Measurements from ENCODE around the gene LOXL1.
A peak's percentile ranks its signal among the peaks of the same experiment; 100 is the strongest.

Gene LOXL1

DNA sequence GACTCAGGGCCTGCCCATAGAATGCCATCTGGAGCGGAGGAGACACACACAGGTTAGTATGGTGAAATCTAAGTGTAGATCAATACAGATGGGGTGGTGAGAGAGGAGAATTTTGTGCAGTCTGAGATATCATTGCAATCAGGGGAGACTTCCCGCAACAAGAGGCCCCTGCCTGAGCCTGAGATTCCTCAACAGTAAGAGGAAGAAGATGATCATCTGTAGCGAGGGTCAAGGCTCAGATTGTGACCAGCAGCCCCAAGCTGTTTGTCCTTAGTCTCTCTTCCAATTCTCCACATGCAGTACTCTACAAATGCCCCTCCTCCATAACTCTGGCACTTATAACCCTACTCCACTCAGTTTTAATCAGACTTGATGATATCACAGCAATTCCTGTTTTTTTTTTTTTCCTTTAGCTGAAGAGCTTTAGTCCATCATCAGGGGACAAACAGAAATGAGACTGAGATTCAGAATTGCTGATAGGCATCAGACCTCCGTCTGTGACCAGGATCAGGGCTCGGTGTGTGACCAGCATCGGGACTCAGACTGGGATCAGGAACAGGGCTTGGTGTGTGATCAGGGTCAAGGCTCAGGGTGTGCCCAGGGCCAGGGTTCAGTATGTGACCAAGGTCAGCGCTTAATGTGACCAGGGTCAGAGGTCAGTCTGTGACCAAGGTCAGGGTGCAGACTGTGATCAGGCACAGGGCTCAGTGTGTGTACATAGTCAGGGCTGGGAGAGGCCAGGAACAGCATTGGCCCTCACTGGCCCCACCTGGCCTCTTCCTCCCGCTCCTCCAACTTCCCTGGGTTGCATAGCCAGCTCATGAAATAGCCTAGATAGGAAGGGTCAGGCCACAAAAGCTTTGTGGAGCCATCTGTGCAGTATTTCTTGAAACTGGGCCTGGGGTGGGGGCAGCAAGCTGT is 14.1 kb downstream of the LOXL1 start:
- no peak for DNase-seq (ENCODE audit: low read depth)

DNA sequence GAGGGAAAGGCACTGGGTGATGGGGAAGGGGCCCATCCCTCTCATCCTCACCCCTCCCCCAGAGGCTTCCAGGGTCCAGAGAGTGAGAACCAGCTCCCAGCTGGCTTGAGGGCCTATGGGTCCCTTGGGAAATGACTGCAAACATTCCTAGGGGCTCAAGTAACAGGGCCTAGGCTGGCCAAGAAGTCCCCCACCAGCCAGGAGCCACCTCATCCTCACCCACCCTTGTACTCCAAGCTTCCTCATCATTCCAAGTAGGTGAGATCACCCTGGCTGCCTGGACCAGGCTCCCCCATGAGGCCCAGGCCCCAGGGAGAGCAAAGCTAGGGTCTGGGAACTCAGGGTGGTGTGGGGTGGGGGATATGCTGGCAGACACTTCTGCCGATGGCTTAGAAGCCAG is 14.8 kb downstream of the LOXL1 start:
- DNase-seq (ENCODE audit: low read depth) = no peak

DNA sequence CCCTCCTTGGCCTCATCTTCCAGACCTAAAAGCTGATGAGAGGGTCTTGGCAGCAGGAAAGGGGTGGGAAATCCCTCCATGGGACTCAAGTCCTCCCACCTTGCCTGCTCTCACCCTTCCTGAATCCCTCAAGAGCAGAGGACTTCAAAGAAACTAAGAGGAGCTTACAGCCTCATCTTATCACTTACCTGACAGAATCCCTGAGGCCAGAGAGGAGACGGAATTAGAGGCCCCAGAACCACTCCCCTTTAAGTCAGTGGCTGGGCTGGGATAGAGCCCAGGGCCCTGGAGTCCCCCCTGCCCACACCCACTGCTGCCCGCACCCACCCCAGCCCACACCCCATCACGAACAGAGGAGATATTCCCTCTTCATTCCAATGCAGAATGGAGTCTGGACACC is 15.2 kb downstream of the LOXL1 start:
- DNase-seq (ENCODE audit: low read depth) = no peak

DNA sequence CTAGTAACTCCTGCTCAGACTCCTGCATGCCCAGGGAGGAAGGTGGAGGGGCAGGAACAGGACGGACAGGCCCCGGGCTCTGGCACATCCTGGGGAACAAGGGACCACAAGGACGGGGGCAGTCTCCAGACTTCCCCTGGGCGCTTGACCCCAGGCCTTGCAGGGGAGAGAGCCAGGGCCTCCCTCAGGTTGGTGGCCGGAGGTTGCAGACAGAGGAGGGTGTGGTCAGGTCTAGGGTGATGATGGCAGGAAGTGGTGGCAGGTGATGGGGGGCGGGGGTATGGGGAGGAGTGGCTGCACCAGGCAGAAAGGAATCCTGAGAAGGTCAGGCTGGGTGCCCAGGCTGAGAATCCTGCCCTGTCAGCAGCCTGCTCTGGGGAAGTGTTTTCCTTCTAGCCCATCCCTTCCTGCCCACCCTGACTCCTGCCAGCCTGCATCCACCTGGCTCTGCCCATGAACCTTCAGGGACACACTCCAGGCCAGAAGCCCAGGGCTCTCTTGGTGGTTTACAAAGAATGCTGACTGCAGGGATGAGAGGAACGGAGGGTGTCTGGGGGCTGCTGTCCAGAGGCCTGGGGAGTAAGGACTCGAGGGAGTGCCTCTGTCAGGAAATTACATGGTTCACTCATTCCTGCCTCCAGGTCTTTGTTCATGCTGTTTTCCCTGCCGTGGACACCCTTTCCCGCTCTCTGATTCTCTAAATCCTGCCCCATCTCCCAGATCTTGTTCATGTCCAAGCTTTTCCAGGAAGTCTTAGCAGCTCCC is 15.8 kb downstream of the LOXL1 start:
- no peak for DNase-seq (ENCODE audit: low read depth)

DNA sequence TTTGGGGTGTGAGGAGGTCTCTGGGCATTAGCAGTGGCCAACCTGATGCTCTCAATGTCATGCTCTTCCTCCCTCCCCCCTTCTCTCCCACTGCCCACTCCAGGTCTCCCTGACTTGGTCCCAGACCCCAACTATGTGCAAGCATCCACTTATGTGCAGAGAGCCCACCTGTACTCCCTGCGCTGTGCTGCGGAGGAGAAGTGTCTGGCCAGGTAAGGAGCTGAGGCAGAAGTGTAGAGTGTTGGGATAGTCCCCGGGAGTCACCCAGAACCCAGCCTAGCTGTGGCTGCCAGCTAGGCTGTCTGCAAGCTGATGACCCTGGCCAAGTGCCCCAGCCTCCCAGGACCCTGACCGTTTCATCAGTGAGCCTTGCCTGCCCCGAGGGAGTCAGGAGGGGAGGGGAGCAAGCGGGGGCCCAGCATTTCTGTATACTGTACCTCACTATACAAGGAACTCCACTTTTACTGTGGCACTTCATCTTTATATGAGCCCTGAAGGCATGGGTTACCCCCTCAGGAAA is 16.5 kb downstream of the LOXL1 start:
- DNase-seq (ENCODE audit: low read depth) = no peak

DNA sequence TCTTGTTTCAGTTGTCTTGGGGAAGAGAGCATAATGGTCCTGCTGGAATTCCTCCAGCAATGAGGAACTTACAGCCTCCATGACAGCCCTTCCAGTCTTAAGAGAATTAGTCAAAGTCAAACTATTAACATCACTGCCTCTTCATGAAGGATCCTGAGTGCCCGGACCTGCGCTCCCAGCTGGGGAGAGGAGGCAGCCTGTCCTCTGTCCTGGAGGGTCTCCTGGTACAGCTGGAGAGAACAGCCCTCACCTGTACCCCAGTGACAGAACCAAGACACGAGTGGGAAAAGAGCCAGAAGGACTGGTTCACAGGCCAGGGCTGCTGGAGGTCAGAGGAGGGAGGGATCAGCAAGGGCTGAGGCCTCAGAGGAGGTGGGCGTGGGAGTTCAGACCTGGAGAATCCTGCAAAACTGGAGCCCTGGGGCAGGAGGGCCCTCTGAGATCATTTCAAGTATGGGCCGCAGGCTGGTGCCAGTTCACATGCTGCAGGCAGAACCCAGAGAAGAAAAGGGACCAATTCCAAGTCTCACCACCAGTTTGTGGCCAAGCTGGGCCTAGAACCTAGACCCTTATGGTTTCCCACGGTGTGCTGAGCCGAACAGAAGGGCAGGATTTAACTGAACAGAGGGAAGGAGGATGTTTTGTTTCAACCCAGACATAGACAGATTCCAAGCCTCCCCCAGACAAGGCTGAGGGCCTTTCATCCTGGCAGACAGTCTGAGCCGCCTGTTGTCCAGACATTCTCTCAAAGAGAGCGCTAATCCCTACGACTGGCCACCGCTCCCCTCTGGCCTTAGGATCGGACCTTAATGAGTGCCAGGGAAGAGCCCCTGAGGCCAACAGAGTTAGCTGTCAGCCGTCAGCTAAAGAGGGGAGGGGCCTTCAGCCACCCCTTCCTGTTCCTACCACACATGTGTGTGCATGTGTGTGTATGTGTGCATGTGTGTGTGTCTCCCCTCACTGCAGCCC is 18.2 kb downstream of the LOXL1 start:
- no peak for DNase-seq (ENCODE audit: low read depth)

DNA sequence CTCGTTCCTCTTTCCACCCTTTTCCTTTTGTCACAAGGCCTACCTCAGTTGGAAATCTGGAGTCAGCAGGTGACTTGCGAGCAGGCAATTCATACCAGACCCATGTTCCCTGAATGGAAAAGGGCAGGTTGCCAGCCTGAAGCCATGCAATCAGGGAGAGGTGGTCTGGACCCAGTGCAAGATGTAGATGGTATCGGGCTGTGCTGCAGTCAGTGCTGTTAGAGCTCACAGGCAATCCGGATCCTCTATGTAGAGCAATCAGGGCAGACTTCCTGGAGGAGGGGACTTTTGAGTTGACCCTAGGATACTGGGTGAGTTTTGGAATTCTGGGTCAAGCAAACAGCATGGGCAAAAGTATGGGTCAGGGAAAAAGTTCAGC is 18.9 kb downstream of the LOXL1 start:
- DNase-seq (ENCODE audit: low read depth) = no peak

DNA sequence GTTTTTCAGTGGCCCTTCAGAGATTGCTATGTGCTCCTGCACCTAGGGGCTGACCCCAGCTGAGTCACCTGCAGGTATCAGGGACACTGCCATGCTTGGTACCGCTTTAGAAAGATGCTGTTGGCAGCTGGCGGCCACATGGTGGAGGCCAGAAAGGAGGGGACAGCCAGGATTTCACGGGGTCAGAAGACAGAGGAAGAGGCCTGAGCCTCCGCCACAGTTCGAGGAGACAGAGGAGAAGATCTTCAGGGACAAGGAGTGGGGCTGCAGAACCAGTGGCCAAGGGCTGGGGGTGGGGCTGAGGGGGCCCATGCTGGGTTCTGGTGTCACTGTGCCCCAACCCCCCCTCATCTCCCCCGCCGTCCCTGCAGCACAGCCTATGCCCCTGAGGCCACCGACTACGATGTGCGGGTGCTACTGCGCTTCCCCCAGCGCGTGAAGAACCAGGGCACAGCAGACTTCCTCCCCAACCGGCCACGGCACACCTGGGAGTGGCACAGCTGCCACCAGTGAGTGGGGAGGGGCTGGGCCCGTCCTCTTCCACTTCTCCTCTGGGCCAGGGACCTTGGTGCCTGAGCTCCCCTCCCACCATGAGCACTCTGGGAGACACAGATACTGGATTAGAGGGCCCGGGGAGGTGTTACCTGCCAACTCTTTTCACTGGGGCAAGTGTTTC is 19.9 kb downstream of the LOXL1 start:
- DNase-seq (ENCODE audit: low read depth) = no peak

DNA sequence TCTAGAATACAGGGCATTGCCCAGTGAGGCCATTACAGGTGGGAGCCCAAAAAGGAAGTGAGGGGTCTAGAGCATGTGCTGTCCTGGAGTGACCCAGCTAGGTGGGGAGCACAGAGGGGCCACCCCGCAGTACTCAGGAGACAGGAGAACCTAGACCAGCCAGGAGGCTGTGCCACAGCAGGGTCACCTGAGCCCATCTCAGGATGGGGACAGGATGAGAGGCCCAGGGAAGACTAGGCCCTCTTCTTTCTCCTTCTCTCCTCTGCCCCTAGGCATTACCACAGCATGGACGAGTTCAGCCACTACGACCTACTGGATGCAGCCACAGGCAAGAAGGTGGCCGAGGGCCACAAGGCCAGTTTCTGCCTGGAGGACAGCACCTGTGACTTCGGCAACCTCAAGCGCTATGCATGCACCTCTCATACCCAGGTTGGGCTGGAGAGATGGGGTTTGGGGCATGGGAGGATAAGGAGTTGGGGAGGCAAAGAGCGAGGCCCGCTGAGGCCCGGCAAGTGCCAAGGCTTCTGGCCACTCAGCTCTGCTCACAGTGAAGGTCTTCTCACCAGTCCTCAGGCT is 20.6 kb downstream of the LOXL1 start:
- DNase-seq (ENCODE audit: low read depth) = no peak

DNA sequence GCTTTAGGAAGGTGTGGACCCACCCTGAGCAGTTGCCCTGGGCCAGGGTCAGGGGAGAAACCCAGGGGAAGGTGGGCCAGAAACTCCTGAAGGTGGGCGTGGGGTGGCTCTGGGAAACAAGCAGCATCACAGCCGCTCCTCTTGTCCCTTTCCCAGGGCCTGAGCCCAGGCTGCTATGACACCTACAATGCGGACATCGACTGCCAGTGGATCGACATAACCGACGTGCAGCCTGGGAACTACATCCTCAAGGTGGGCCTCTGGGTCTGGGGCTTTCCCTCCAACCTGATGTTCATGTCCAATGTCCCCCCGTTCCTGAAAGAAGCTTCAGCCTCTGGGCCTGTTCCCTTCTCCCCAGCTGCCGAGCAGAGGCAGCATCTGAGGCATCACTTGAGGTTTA is 21.4 kb downstream of the LOXL1 start:
- DNase-seq (ENCODE audit: low read depth) = no peak

DNA sequence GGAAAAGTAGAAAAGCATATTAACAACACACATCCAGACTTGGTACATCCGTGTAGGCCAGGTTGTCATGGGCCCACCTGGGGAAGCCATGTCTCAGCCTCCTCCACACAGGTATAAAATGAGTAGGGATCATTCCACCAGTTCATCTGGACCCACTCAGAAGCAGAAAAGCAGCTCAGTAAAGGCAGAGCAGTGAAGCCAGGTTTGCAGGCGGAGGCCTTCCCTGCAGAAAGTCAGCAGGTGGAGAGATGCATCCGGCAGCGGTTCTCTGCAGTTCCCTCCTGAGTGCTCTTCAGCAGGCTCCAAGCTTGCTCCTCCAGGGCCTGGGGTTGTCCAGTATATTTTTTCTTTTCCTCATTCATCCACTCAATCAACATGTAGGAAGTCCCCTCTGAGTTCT is 22.1 kb downstream of the LOXL1 start:
- no peak for DNase-seq (ENCODE audit: low read depth)

DNA sequence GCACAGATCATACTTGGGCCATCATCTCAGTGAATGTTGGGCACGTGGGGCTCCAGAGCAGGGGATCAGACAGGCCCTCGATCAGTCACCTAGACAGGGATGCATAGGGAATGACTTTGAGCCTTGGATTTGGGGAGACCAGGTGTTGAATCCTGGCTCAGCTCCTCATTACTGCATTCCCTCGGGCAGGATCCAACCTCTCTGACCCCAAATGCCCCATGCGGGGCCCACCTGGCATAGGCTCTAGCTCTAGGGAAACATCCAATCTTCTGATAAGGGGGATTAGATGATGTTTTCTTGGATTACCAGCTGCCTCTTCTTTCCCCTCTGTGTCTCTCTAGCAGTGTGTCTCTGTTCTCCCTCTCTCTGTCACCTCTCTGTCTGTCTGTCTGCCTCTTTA is 22.7 kb downstream of the LOXL1 start:
- no peak for DNase-seq (ENCODE audit: low read depth)

DNA sequence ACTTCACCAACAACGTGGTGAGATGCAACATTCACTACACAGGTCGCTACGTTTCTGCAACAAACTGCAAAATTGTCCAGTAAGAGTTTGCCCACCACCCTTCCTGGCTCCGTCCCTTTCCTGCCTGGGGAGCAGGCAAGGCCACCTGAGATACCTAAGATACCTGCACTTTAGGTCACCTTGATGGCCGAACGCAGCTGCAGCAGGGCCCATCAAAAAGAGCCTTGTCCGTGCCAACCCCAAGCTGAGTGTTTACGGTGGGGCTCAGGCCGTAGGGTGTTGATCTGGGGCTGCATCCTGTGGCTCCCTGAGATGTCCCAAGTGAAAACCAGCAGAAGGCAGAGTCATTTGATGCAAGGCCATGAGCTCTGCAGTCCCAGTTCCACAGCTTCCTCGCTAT is 23.2 kb downstream of the LOXL1 start:
- no peak for DNase-seq (ENCODE audit: low read depth)

DNA sequence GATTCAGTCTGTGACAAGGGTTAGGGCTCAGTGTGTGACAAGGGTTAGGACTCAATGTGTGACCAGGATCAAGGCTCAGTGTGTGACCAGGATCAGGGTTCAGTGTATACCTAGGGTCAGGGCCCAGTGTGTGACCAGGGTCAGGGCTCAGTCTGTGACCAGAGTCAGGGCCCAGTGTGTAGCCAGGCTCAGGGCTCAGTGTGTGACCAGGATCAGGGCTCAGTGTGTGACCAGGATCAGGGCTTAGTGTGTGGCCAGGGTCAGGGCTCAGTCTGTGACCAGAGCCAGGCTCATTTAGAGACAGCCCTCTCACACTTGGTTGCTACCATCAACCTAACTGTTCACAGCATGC is 24.2 kb downstream of the LOXL1 start:
- no peak for DNase-seq (ENCODE audit: low read depth)

DNA sequence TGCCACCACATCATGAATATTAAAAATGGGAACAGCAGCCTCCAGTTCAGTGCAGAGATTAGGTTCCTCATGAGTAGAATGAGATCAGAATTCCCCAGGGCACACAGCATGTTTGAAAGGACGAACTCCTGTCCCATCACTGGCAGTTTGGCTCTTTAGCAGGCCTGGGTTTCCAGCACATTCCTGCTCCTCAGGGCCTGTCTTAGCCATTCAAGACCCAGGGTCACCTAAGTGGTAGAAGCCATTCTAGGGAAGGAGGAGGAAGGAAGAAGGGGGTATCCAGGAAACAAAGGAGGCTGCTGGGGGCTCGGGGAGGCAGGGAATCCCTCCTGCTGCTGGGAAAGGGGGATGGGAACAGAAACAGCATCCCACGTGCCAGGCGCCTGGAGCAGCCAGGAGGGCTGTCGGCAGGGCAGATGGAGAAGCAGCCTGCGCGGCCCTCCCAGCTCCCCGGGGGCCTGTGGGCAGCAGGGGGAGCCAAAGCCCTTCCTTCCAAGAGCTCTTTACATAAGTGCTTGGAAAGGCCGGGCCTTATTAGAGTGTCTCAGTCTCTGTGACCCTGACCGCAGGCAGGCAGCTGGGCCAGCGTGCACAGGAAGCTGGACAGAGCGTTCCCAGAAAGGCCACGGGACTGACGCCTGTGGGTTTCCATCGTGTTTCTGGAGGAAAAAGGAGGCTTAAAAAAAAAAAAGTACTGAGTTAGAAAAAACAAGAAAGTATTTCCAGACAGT is 24.7 kb downstream of the LOXL1 start:
- DNase-seq (ENCODE audit: low read depth) = peak; percentile 57

DNA sequence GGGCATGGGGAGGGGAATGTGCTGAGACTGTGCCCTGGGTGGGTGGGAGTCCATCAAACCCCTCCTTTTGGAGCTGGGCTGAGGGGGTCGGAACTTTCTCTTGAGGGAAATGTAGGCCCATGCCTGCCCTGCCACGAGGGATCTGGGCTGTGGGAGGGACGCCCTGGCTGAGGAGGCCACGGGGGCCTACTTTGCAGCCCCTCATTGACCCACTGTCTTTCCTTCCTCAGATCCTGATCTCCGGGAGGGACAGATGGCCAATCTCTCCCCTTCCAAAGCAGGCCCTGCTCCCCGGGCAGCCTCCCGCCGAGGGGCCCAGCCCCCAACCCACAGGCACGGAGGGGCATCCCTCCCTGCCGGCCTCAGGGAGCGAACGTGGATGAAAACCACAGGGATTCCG is 25.3 kb downstream of the LOXL1 start:
- no peak for DNase-seq (ENCODE audit: low read depth)

DNA sequence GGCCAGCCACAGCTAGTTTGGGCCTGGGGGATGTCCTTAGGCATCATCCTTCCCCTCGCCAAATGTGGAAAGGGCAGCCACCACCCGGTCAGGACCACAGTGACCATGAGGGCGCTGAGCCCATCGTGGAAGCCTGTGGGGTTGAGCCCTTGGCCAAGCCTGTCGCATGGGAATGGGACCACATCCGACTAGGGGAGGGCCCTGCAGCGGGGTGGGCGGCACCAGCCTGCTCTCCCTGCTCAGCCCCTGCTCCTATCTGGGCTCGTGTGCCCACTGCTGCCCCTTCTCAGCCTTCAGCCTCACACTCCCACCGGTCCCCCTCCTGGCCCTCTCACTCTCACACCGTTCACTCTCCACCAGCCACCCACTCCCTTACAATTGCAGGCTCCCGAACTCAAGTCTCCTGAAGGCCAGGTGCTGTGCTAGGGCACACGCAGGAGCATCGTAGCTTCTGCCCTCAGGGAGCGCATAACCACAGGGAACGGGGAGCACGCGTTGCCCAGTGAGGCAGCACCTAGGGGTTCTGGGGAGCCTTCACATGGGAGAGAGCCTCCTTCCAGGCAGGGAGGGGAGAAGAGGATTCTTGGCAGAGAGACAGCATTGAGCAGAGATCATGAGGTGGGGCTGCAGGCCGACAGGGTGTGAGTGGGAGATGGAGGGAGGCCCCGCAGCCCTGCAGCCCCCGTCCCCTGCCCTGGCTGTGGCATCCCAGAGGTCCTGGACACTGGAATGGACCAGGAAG is 26.1 kb downstream of the LOXL1 start:
- DNase-seq (ENCODE audit: low read depth) = no peak

DNA sequence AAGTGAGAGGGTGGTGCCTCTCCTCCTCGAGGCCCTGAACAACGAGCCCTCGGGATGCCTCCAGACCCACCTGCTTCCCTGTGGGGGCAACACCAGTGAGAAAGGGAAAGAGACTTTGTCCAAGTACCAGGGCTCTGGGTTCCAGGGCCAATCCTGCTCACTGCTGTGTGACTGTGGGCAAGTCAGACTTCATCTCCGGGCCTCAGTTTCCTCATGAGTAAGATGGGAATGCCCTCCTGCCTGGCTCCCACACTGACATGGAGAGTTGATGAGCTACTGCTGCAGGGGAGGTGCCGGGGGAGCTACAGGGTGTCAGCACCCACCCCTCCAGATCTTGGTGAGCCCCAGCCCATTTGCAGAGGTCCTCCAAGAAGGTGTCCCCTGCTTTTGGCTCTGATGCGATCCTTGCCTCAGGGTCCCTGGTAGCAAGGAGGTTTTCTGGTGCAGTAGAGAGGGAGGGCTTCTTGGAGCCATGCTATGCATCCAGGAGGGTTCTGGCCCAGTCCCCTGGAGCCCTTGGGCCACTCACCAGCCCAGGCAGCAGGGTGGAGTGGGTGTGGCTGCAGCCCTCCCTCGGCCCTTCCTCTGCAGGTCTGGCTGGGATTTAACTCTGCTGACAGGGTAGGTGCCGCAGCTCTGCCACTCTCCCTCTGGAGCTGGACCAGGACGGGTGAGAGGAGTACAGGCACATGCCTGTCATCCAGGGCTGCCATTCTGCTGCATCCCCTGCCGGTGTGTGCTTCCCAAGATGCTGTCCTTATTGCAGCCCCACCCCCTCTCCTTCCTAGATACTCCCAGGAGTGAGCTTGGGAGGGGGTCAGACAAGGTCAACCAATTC is 26.9 kb downstream of the LOXL1 start:
- DNase-seq (ENCODE audit: low read depth) = no peak
